PFSK-1 (cell line): ENCODE data around the gene RSAD1.

Experiments
- POLR2AphosphoS5 ChIP-seq: IDR thresholded peaks from 2 replicates; pipeline ENCODE4 v1.6.1; 2012; ENCODE audit warnings: low read depth, mild to moderate bottlenecking, control low read depth, low read length, moderate library complexity
- TAF1 ChIP-seq: IDR thresholded peaks from 2 replicates; pipeline ENCODE4 v1.6.1; 2012; ENCODE audit warnings: low read length, control low read depth, borderline replicate concordance; ENCODE audit not compliant: insufficient read depth

GRCh38 chr17:50531428-50532025 lies 52.9 kb downstream of the RSAD1 start:
- TF ChIP-seq POLR2AphosphoS5 (no peak), TAF1 (no peak)
